ENCODE data around the gene SLC17A2. TPM values are rescaled to one million over a fixed set of nuclear protein-coding genes. Genes with fewer than 3 reads are reported as not detected.

Gene SLC17A2
- total and polyA plus RNA-seq, 2 experiments from 2014 or later, result not detected

DNA sequence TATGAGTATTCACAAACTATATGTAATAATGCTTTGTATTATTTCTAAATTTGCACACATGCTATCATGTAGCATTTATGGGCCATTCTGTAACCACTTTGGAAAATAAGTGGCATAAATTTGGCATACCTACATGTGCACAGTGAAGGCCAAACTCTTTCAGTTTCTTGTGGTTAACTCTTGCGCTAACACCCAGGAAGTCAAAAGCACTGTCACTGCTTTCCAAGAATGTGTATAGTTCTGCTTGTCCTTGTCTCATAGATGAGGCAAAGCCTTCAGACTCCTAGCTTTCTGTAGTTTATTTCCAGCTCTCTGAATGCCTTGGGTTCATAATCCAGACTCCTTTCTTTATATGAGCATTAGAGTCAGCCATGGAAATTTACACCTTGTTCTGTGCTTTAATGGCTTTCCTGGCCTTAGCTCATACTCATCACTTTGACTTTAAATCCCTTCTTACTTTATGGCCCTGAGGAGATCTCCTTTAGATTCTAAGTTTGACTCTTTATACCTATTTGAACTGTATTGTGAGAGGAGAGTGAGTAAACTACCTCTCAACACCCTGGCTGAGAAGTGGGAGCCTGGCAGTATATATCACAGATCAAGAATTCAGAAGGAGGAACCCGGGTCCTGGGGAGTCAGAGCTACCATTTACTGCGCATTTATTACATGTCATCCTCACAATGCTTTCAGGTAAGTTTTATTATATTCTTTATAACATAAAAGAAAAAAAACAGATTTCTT lies 55.5 kb downstream of the SLC17A2 start (continued):
- TF ChIP-seq, protein P1, sequence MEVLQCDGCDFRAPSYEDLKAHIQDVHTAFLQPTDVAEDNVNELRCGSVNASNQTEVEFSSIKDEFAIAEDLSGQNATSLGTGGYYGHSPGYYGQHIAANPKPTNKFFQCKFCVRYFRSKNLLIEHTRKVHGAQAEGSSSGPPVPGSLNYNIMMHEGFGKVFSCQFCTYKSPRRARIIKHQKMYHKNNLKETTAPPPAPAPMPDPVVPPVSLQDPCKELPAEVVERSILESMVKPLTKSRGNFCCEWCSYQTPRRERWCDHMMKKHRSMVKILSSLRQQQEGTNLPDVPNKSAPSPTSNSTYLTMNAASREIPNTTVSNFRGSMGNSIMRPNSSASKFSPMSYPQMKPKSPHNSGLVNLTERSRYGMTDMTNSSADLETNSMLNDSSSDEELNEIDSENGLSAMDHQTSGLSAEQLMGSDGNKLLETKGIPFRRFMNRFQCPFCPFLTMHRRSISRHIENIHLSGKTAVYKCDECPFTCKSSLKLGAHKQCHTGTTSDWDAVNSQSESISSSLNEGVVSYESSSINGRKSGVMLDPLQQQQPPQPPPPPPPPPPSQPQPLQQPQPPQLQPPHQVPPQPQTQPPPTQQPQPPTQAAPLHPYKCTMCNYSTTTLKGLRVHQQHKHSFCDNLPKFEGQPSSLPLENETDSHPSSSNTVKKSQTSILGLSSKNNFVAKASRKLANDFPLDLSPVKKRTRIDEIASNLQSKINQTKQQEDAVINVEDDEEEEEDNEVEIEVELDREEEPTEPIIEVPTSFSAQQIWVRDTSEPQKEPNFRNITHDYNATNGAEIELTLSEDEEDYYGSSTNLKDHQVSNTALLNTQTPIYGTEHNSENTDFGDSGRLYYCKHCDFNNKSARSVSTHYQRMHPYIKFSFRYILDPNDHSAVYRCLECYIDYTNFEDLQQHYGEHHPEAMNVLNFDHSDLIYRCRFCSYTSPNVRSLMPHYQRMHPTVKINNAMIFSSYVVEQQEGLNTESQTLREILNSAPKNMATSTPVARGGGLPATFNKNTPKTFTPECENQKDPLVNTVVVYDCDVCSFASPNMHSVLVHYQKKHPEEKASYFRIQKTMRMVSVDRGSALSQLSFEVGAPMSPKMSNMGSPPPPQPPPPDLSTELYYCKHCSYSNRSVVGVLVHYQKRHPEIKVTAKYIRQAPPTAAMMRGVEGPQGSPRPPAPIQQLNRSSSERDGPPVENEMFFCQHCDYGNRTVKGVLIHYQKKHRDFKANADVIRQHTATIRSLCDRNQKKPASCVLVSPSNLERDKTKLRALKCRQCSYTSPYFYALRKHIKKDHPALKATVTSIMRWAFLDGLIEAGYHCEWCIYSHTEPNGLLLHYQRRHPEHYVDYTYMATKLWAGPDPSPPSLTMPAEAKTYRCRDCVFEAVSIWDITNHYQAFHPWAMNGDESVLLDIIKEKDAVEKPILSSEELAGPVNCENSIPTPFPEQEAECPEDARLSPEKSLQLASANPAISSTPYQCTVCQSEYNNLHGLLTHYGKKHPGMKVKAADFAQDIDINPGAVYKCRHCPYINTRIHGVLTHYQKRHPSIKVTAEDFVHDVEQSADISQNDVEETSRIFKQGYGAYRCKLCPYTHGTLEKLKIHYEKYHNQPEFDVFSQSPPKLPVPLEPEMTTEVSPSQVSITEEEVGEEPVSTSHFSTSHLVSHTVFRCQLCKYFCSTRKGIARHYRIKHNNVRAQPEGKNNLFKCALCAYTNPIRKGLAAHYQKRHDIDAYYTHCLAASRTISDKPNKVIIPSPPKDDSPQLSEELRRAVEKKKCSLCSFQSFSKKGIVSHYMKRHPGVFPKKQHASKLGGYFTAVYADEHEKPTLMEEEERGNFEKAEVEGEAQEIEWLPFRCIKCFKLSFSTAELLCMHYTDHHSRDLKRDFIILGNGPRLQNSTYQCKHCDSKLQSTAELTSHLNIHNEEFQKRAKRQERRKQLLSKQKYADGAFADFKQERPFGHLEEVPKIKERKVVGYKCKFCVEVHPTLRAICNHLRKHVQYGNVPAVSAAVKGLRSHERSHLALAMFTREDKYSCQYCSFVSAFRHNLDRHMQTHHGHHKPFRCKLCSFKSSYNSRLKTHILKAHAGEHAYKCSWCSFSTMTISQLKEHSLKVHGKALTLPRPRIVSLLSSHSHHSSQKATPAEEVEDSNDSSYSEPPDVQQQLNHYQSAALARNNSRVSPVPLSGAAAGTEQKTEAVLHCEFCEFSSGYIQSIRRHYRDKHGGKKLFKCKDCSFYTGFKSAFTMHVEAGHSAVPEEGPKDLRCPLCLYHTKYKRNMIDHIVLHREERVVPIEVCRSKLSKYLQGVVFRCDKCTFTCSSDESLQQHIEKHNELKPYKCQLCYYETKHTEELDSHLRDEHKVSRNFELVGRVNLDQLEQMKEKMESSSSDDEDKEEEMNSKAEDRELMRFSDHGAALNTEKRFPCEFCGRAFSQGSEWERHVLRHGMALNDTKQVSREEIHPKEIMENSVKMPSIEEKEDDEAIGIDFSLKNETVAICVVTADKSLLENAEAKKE (CRISPR knock-in tag; IDR thresholded peaks at IDR 0.05), result no peak
- TF ChIP-seq POLR2AphosphoS5 (IDR thresholded peaks at IDR 0.05; ENCODE audit: low read depth), result no peak
- TF ChIP-seq, protein P2, sequence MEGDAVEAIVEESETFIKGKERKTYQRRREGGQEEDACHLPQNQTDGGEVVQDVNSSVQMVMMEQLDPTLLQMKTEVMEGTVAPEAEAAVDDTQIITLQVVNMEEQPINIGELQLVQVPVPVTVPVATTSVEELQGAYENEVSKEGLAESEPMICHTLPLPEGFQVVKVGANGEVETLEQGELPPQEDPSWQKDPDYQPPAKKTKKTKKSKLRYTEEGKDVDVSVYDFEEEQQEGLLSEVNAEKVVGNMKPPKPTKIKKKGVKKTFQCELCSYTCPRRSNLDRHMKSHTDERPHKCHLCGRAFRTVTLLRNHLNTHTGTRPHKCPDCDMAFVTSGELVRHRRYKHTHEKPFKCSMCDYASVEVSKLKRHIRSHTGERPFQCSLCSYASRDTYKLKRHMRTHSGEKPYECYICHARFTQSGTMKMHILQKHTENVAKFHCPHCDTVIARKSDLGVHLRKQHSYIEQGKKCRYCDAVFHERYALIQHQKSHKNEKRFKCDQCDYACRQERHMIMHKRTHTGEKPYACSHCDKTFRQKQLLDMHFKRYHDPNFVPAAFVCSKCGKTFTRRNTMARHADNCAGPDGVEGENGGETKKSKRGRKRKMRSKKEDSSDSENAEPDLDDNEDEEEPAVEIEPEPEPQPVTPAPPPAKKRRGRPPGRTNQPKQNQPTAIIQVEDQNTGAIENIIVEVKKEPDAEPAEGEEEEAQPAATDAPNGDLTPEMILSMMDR (conservative IDR thresholded peaks at IDR 0.05; ENCODE audit: low read depth in 2 of 2), result no peak
- TF ChIP-seq STAT1 (IDR thresholded peaks at IDR 0.05; ENCODE audit: unreplicated experiment), result no peak

DNA sequence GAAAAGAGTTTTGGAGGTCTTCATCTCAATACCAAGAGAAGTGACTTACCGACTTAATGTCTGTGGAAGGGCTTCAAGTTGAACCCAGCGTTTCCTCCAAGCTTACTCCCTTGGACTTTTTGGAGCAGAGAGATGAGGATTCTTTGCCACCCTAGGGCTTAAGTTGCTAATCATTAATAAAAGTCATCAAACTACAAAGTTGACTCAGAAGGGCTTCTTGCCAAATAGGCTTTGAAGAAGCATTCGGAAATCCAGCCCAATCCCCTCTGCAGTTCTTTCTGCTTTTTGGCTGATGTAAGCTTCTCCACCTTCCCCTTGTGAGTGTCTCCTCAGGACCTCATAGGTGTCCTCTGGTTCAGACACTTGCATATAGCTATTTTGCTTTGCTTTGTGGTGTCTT lies 56.4 kb downstream of the SLC17A2 start, which contains the start of gene SLC17A3:
Gene SLC17A3 (minus strand): TSS at position 126 of the 400 bp plus-strand sequence. CDS start 5,856 bp downstream, outside the sequence.
- no peaks in the 10 kb centered on the region for H3K4me1 ChIP-seq (ENCODE audit: insufficient read depth)
- Mint-ChIP-seq H3K36me3 (ENCODE audit: low read depth) (no peaks in the 10 kb centered on the region), H3K27me3 (ENCODE audit: insufficient read depth, low read depth, poor library complexity) (no peaks in the 10 kb centered on the region), H3K4me3 (no peak within 1 kb of the TSS), H3K9me3 (no peaks in the 10 kb centered on the region), H3K27ac (no peak within 1 kb of the TSS), H3K4me1 (no peaks in the 10 kb centered on the region)
- no peak within 1 kb of the TSS for H3K4me2 ChIP-seq
- ATAC-seq (no peak), DNase-seq (ENCODE audit: low spot score) (no peak)
- H3K79me2 ChIP-seq (replicated peaks; ENCODE audit: insufficient read depth), result no peaks in the 10 kb centered on the region
- H3K36me3 ChIP-seq (ENCODE audit: insufficient read depth), result no peaks in the 10 kb centered on the region
- no peak within 1 kb of the TSS for H3K27ac ChIP-seq (ENCODE audit: low read depth)
- H3F3A ChIP-seq (replicated peaks; ENCODE audit: low read depth), result no peaks in the 10 kb centered on the region
- no peaks in the 10 kb centered on the region for H3K9me2 ChIP-seq (ENCODE audit: insufficient read depth)
- no peak within 1 kb of the TSS for H3K4me3 ChIP-seq
- H2AFZ ChIP-seq, result no peak within 1 kb of the TSS
- no peaks in the 10 kb centered on the region for H3K27me3 ChIP-seq (ENCODE audit: insufficient read depth)
- H4K20me1 ChIP-seq (replicated peaks; ENCODE audit: insufficient read depth), result no peaks in the 10 kb centered on the region
- TF ChIP-seq, protein P1 (CRISPR knock-in tag; IDR thresholded peaks at IDR 0.05), result no peak
